Stimulated activated CD4-positive, alpha-beta T cell treated with anti-CD3 and anti-CD28 coated beads, TNF-alpha, amount 100 ng/mL, for 4 hours (primary cell): ENCODE results near the gene TANGO6.
"Not testable (repeated sequence)": the region's sequence is repeated elsewhere in the genome, so short reads cannot be mapped to it uniquely, and the experiment has no call there.

ENCODE experiments used
- DNase-seq, 3 experiments: peaks; one replicate each; pipeline ENCODE4 v3.0.0-alpha.2; 2020; ENCODE audit warnings: low read depth in 3 of 3

Gene TANGO6

DNA sequence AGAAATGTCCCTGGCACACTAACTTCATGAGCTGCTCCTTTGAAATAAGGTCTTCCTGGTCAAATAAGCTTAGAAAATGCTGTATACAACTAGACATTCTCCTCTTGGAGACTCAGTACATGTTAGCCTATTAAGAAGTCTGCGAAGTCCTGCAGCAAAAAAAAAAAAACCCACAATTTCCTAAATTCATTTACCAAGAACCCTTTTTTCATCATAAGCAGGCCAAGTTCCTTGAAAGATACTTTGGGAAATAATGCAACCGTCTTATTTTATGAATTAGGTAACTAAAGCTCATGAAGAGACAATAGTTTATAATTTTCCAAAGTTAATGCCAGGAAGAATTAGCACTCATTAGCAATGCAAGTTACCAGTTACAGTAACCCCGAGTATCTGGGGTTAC is 213.1 kb downstream of the TANGO6 start:
- no peak for DNase-seq

GRCh38 chr16:69057400-69058378 is 214.4 kb downstream of the TANGO6 start:
- DNase-seq: no peak

DNA sequence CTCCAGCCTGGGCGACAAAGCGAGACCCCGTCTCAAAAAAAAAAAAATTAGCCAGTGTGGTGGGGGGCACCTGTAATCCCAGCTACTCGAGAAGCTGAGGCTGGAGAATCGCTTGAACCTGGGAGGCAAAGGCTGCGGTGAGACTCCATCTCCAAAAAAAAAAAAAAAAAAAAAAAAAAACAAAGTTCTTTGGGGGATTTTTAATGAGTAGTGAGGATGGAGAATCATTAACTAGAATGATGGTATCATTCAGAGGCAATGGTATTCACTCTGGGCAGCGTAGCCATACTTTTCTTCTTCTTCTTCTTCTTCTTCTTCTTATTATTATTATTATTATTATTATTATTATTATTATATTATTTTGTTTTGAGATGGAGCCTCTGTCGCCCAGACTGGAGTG is 220.2 kb downstream of the TANGO6 start:
- not testable (repeated sequence) for DNase-seq

- no peak for DNase-seq
These were observed 220.9 kb downstream of the TANGO6 start for GRCh38 chr16:69064124-69064763.

DNA sequence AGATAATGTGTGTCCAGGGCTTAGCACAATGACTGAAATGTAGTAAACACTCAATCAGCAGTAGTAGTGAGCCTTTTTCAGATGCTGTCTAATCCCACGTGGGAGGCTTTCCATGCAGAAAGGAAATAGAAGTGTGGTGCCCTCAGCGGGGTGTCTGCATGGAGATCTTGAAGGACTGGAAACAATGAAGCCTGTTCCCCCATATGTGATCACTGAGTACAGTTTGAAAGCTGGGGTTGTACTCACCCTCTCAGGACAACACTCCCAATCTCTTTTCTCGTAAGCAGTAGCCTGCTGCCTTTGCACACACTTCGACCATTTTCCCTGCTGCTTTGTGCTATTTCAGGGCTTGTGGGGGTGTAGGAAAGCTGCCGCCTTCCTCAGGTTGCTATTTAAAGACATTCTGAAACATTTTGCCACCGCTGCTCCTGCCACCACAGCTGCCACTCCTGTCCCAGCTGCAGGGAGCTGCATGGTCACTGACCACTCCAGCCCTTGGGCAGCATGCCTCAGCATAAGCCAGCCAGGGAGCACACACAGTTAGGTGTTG is 221.5 kb downstream of the TANGO6 start:
- DNase-seq: no peak

DNA sequence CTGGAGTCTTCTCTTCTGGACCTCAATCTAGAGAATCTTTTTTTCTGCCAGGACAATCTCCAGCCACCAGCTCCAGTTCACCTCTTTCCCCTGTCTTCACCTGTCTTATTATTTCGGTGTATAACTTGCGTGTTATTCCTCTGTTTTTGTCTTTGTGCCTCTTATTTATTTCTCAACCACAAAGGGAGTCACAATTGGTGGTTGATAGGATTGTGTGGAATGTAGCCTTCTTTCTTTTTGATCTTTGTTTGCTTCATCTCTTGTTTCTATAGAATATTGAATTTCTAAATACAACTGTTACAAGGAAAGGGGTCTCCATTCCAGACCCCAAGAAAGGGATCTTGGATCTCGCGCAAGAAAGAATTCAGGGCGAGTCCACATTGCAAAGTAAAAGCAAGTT is 226.2 kb downstream of the TANGO6 start:
- no peak for DNase-seq

GRCh38 chr16:69071036-69071435 is 227.7 kb downstream of the TANGO6 start:
- DNase-seq: no peak

GRCh38 chr16:69072640-69072974 is 229.3 kb downstream of the TANGO6 start:
- DNase-seq: no peak

GRCh38 chr16:69073181-69073702 is 229.9 kb downstream of the TANGO6 start:
- no peak for DNase-seq

DNA sequence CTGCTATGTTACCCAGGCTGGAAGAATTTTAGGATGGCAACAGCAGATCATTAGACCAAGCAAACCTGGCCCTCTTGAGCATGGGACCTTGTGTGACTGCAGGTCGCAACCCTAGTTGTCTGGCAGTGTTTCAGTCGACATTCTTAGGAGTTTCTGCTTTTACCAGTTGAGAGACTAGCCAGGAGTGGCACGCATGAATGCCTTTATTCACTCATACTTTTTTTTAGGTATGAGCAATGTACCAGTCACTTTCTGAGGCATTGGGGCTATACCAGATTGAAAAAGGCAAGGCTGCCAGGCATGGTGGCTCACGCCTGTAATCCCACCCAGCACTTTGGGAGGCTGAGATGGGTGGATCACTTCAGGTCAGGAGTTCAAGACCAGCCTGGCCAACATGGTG is 233.9 kb downstream of the TANGO6 start:
- no peak for DNase-seq

DNA sequence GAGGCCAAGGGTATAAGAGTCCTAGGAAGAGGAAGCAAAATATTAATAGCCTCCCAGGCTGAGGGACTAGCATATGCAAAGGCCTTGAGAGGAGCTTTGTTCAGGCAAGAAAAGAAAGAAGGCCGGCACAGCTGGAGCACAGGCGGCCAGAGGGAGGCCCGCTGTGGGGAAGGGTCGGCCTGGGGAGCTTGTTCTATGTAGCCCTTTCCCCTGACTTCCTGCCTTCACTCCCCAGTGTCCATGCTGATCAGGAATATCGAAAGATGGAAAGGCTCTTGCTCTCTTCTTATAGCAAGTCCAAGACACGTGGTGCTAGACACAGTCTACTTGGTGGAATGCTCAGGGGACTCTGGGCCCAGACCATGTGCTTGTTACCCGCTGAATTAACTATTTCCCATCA is 234.7 kb downstream of the TANGO6 start:
- no peak for DNase-seq

- no peak for DNase-seq
These were observed 236.4 kb downstream of the TANGO6 start for GRCh38 chr16:69079697-69080096.

GRCh38 chr16:69083306-69083941 is 240.1 kb downstream of the TANGO6 start:
- no peak for DNase-seq

- DNase-seq: no peak
These were observed 241.0 kb downstream of the TANGO6 start for GRCh38 chr16:69084289-69084688.

- no peak for DNase-seq
These were observed 241.8 kb downstream of the TANGO6 start for GRCh38 chr16:69085032-69085695.

GRCh38 chr16:69087161-69087581 is 243.8 kb downstream of the TANGO6 start:
- DNase-seq: no peak

GRCh38 chr16:69088684-69089083 is 245.4 kb downstream of the TANGO6 start:
- DNase-seq: no peak

GRCh38 chr16:69089091-69089910 is 246.0 kb downstream of the TANGO6 start:
- DNase-seq: no peak

- no peak for DNase-seq
These were observed 250.6 kb downstream of the TANGO6 start for GRCh38 chr16:69093974-69094373.

DNA sequence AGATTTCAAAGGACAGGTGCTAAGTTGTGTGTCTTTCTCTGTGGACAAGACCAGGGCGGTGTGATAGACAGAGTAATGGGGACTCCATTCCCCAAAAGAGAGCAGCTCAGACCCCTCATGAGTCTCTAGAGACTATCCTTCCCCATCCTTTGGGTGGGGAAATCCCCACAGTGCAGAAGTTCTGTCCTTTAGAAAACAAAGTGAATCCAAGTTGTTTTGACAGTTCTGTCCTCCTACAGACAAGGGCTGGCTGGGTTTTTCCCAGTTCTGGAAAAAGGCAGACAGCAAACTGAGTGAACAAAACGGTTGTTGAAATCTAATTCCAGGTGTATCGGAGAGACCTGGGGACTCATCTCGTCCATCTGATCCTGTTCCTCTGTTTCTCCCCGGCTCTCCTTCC is 251.2 kb downstream of the TANGO6 start:
- DNase-seq: no peak

DNA sequence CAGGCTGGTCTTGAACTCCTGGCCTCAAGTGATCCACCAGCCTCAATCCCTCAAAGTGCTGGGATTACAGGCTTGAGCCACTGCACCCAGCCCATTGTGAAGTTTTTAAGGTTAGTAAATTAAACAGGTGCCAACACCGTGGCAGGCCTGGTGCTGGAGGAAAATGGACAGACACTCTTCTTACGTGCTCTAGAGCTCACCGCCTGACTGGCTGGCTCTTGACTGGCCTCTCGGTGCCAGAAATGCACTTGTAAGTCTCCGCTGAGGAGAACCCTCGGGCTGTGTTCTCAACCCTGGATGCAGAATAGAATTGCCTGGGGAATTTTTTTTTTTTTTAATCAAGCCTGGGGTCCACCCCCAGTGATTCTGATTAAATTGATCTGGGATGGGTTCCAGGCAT is 251.9 kb downstream of the TANGO6 start:
- DNase-seq: no peak
